ENCODE results near the gene KLHL29. TPM values are rescaled to one million over a fixed set of nuclear protein-coding genes. Genes with fewer than 3 reads are reported as not detected.

The KLHL29 gene
- total and polyA plus RNA-seq, 2 experiments from 2014 or later: 1.5 to 6.5 TPM

DNA sequence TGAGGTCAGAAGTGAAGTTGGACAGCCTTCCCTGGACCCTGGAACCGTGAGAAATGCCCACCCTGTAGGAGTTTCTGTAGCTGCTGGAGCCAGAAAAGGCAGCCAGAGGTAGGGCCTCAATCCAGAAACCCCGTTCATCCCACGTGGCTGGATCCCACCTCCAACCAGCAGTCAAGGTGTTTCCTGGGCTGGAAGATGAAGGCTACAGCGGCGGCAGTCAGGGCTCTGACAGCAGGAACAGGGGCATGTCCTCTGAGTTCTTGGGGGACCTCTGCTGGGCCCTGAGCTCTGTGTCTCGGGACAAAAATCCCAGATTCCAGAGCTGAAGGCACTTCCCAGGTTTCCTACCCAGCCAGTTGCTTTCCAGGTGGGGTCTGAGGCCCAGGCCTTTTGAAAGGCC lies 218.2 kb downstream of the KLHL29 start:
- H3K27me3 ChIP-seq (ENCODE audit: insufficient read depth): no peaks in the 10 kb centered on the region
- H3K27me3 Mint-ChIP-seq (ENCODE audit: insufficient read depth, low read depth, poor library complexity): peaks cover 13% of the 10 kb centered on the region

More for the DNA sequence above, 218.2 kb downstream of the KLHL29 start:
- no peak overlapping the region for H3K4me2 ChIP-seq
- no peaks in the 10 kb centered on the region for H3K36me3 ChIP-seq (ENCODE audit: insufficient read depth)
- Mint-ChIP-seq H3K4me3 (no peak overlapping the region), H3K36me3 (ENCODE audit: low read depth) (peaks cover 24% of the 10 kb centered on the region), H3K27ac (no peak overlapping the region), H3K9me3 (peaks cover 20% of the 10 kb centered on the region), H3K4me1 (peaks cover 11% of the 10 kb centered on the region)
- no peaks in the 10 kb centered on the region; the same call in 1 of the 2 replicates for H3K9me2 ChIP-seq (ENCODE audit: insufficient read depth)
- no peak overlapping the region for H3K4me3 ChIP-seq
- no peak overlapping the region for H2AFZ ChIP-seq
- H3K79me2 ChIP-seq (replicated peaks; ENCODE audit: insufficient read depth): no peaks in the 10 kb centered on the region
- no peaks in the 10 kb centered on the region for H4K20me1 ChIP-seq (replicated peaks; ENCODE audit: insufficient read depth)
- DNase-seq (ENCODE audit: low spot score) (no peak), ATAC-seq (no peak)
- peaks cover 7% of the 10 kb centered on the region; the same call in 1 of the 2 replicates for H3K4me1 ChIP-seq (ENCODE audit: insufficient read depth)
- TF ChIP-seq EZH2phosphoT487 (IDR thresholded peaks at IDR 0.05; ENCODE audit: unreplicated experiment) (no peak), STAT1 (IDR thresholded peaks at IDR 0.05; ENCODE audit: unreplicated experiment) (no peak), POLR2AphosphoS5 (IDR thresholded peaks at IDR 0.05; ENCODE audit: low read depth) (no peak), EZH2 (IDR thresholded peaks at IDR 0.05; ENCODE audit: low read depth, unreplicated experiment) (no peak), JUNB (IDR thresholded peaks at IDR 0.05; ENCODE audit: unreplicated experiment) (no peak), NANOG (IDR thresholded peaks at IDR 0.05; ENCODE audit: borderline replicate concordance) (no peak), ZNF331 (CRISPR knock-in tag; IDR thresholded peaks at IDR 0.05; ENCODE audit: low read depth) (no peak), ZNF114 (CRISPR knock-in tag; IDR thresholded peaks at IDR 0.05) (no peak), ETS1 (IDR thresholded peaks at IDR 0.05) (no peak), CREB1 (CRISPR knock-in tag; IDR thresholded peaks at IDR 0.05; ENCODE audit: low read depth) (no peak), REST (IDR thresholded peaks at IDR 0.05; ENCODE audit: unreplicated experiment) (no peak)
- TF ChIP-seq, protein P1, sequence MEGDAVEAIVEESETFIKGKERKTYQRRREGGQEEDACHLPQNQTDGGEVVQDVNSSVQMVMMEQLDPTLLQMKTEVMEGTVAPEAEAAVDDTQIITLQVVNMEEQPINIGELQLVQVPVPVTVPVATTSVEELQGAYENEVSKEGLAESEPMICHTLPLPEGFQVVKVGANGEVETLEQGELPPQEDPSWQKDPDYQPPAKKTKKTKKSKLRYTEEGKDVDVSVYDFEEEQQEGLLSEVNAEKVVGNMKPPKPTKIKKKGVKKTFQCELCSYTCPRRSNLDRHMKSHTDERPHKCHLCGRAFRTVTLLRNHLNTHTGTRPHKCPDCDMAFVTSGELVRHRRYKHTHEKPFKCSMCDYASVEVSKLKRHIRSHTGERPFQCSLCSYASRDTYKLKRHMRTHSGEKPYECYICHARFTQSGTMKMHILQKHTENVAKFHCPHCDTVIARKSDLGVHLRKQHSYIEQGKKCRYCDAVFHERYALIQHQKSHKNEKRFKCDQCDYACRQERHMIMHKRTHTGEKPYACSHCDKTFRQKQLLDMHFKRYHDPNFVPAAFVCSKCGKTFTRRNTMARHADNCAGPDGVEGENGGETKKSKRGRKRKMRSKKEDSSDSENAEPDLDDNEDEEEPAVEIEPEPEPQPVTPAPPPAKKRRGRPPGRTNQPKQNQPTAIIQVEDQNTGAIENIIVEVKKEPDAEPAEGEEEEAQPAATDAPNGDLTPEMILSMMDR (conservative IDR thresholded peaks at IDR 0.05; ENCODE audit: low read depth in 2 of 2): no peak; a peak in 1 of 4 replicates
- TF ChIP-seq, protein P2, sequence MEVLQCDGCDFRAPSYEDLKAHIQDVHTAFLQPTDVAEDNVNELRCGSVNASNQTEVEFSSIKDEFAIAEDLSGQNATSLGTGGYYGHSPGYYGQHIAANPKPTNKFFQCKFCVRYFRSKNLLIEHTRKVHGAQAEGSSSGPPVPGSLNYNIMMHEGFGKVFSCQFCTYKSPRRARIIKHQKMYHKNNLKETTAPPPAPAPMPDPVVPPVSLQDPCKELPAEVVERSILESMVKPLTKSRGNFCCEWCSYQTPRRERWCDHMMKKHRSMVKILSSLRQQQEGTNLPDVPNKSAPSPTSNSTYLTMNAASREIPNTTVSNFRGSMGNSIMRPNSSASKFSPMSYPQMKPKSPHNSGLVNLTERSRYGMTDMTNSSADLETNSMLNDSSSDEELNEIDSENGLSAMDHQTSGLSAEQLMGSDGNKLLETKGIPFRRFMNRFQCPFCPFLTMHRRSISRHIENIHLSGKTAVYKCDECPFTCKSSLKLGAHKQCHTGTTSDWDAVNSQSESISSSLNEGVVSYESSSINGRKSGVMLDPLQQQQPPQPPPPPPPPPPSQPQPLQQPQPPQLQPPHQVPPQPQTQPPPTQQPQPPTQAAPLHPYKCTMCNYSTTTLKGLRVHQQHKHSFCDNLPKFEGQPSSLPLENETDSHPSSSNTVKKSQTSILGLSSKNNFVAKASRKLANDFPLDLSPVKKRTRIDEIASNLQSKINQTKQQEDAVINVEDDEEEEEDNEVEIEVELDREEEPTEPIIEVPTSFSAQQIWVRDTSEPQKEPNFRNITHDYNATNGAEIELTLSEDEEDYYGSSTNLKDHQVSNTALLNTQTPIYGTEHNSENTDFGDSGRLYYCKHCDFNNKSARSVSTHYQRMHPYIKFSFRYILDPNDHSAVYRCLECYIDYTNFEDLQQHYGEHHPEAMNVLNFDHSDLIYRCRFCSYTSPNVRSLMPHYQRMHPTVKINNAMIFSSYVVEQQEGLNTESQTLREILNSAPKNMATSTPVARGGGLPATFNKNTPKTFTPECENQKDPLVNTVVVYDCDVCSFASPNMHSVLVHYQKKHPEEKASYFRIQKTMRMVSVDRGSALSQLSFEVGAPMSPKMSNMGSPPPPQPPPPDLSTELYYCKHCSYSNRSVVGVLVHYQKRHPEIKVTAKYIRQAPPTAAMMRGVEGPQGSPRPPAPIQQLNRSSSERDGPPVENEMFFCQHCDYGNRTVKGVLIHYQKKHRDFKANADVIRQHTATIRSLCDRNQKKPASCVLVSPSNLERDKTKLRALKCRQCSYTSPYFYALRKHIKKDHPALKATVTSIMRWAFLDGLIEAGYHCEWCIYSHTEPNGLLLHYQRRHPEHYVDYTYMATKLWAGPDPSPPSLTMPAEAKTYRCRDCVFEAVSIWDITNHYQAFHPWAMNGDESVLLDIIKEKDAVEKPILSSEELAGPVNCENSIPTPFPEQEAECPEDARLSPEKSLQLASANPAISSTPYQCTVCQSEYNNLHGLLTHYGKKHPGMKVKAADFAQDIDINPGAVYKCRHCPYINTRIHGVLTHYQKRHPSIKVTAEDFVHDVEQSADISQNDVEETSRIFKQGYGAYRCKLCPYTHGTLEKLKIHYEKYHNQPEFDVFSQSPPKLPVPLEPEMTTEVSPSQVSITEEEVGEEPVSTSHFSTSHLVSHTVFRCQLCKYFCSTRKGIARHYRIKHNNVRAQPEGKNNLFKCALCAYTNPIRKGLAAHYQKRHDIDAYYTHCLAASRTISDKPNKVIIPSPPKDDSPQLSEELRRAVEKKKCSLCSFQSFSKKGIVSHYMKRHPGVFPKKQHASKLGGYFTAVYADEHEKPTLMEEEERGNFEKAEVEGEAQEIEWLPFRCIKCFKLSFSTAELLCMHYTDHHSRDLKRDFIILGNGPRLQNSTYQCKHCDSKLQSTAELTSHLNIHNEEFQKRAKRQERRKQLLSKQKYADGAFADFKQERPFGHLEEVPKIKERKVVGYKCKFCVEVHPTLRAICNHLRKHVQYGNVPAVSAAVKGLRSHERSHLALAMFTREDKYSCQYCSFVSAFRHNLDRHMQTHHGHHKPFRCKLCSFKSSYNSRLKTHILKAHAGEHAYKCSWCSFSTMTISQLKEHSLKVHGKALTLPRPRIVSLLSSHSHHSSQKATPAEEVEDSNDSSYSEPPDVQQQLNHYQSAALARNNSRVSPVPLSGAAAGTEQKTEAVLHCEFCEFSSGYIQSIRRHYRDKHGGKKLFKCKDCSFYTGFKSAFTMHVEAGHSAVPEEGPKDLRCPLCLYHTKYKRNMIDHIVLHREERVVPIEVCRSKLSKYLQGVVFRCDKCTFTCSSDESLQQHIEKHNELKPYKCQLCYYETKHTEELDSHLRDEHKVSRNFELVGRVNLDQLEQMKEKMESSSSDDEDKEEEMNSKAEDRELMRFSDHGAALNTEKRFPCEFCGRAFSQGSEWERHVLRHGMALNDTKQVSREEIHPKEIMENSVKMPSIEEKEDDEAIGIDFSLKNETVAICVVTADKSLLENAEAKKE (CRISPR knock-in tag; IDR thresholded peaks at IDR 0.05): no peak
- H3K27ac ChIP-seq (ENCODE audit: low read depth): no peak overlapping the region
- no peaks in the 10 kb centered on the region for H3F3A ChIP-seq (replicated peaks; ENCODE audit: low read depth)
